Prostate gland (tissue), 2 donors: ENCODE results near the gene OVCH2. TPM values are rescaled to one million over a fixed set of nuclear protein-coding genes. Genes with fewer than 3 reads are reported as not detected.
"Not testable (repeated sequence)": the region's sequence is repeated elsewhere in the genome, so short reads cannot be mapped to it uniquely, and the experiment has no call there.

Experiments
- DNase-seq: peaks from one replicate; pipeline ENCODE4 v3.0.0-alpha.2; 2019; ENCODE audit warnings: low spot score
- H3K27ac ChIP-seq, 2 donors: fragments of 200-600 bp; sonication (generic); 2 replicates each; pipeline ENCODE4 v1.5.1; 2017 to 2019
- H3K27me3 ChIP-seq: fragments of 200-600 bp; sonication (generic); replicated peaks from 2 replicates; pipeline ENCODE4 v1.5.1; 2019; ENCODE audit not compliant: insufficient read depth
- H3K36me3 ChIP-seq, 2 donors: fragments of 200-600 bp; sonication (generic); 1 replicate in 1 of 2; 2 replicates in 1 of 2; pipeline versions ENCODE4 v1.5.1 to v1.8.1; 2017 to 2019
- H3K4me1 ChIP-seq: fragments of 200-600 bp; sonication (generic); replicated peaks from 2 replicates; pipeline ENCODE4 v1.5.1; 2019
- H3K4me3 ChIP-seq, 2 donors: fragments of 200-600 bp; sonication (generic); 2 replicates each; pipeline ENCODE4 v1.5.1; 2017 to 2019
- H3K9me3 ChIP-seq: fragments of 200-600 bp; sonication (generic); 2 replicates; pipeline ENCODE4 v1.5.1; 2017
- POLR2A ChIP-seq: fragments of 450-650 bp; IDR thresholded peaks from one replicate; pipeline ENCODE4 v1.6.1; 2016; ENCODE audit warnings: antibody characterized with exemption, mild to moderate bottlenecking
- POLR2AphosphoS5 ChIP-seq: sonication (generic); formaldehyde crosslinking; IDR thresholded peaks from one replicate; pipeline ENCODE4 v1.6.1; 2017; ENCODE audit warnings: antibody characterized with exemption
- WGBS: methylation state at CpG from one replicate; pipeline ENCODE4 v1.1.5; 2018; 5-methylcytosine and 5-hydroxymethylcytosine counted together
- intact Hi-C: fragments of 100-400 bp; cut with DNase I; formaldehyde crosslinking; loops from one replicate; pipeline ENCODE4 v1.14.2; 2022
- total RNA-seq, 2 donors: library from RNA; depleted of rRNA; stranded (reverse); fragments of >200 nt; gene quantifications; one replicate each; pipeline ENCODE4 v1.1.0, GENCODE V29; 2016
- TF ChIP-seq, protein P1 (sequence below), 4 experiments: fragments of 200-600 bp in 2 of 4; fragments of 450-650 bp in 2 of 4; sonication (generic) in 2 of 4; IDR thresholded peaks; 1 replicate in 3 of 4; 2 replicates in 1 of 4; pipeline ENCODE4 v1.5.1; 2016 to 2019; ENCODE audit warnings: antibody characterized with exemption in 4 of 4, mild to moderate bottlenecking in 2 of 4, moderate library complexity in 2 of 4

OVCH2 gene, protein sequence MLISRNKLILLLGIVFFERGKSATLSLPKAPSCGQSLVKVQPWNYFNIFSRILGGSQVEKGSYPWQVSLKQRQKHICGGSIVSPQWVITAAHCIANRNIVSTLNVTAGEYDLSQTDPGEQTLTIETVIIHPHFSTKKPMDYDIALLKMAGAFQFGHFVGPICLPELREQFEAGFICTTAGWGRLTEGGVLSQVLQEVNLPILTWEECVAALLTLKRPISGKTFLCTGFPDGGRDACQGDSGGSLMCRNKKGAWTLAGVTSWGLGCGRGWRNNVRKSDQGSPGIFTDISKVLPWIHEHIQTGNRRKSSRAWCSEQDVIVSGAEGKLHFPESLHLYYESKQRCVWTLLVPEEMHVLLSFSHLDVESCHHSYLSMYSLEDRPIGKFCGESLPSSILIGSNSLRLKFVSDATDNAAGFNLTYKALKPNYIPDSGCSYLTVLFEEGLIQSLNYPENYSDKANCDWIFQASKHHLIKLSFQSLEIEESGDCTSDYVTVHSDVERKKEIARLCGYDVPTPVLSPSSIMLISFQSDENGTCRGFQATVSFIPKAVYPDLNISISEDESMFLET
- total RNA-seq, result 1 to 10 TPM in 1 of 2 donors, not detected in 1; 1.8 TPM

DNA sequence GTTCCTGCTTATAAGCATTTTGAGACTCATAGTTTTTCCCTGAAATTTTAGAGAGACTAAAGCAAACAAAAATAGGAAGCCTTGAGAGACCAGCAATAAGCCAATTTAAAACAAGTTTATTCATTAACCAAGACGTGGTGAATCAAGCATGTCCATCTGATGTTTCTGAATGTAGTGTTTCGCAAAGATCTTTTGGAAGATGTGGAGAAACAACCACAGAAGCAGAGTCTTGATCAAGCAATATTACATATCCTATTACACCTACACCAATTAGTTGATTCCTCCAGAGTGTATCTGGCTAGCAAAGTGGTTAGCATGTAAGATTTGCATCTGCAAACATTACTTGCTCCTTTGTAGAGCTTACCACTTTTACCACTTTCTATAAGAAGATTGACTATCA, at the start of gene OVCH2:
Gene OVCH2, minus strand, starts transcription at position 101 of the 400 bp plus-strand sequence. Its CDS starts 83 bp downstream, at position 18.
- DNase-seq, result no peak
- no peak within 1 kb of the TSS for H3K4me3 ChIP-seq
- no peaks in the 10 kb centered on the region for H3K9me3 ChIP-seq
- WGBS, result 65% methylated on average over 2 of the region's 2 CpGs
- H3K27me3 ChIP-seq, result no peaks in the 10 kb centered on the region
- H3K4me1 ChIP-seq, result no peaks in the 10 kb centered on the region
- H3K36me3 ChIP-seq, result no peaks in the 10 kb centered on the region
- TF ChIP-seq POLR2AphosphoS5 (no peak), POLR2A (no peak)
- TF ChIP-seq, protein P1, sequence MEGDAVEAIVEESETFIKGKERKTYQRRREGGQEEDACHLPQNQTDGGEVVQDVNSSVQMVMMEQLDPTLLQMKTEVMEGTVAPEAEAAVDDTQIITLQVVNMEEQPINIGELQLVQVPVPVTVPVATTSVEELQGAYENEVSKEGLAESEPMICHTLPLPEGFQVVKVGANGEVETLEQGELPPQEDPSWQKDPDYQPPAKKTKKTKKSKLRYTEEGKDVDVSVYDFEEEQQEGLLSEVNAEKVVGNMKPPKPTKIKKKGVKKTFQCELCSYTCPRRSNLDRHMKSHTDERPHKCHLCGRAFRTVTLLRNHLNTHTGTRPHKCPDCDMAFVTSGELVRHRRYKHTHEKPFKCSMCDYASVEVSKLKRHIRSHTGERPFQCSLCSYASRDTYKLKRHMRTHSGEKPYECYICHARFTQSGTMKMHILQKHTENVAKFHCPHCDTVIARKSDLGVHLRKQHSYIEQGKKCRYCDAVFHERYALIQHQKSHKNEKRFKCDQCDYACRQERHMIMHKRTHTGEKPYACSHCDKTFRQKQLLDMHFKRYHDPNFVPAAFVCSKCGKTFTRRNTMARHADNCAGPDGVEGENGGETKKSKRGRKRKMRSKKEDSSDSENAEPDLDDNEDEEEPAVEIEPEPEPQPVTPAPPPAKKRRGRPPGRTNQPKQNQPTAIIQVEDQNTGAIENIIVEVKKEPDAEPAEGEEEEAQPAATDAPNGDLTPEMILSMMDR (IDR thresholded peaks at IDR 0.05), result no peak
- intact Hi-C loops, result no loop called here
- no peak within 1 kb of the TSS for H3K27ac ChIP-seq

DNA sequence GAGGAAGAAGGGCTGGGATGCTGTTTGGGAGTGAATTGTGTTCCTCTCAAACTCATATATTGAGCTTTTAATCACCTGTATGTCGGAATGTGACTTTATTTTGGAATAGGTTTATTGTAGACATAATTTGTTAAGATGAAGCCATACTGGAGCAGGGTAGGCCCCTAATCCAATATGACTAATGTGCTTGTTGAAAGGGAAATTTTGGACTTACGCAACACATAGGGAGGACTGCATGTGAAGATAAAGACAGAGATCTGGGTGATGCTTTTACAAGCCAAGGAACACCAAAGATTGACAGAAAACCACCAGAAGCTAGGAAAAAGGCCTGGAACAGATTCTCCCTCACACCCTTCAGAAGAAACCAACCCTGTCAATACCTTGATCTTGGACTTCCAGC, 43.2 kb upstream of the OVCH2 start:
- TF ChIP-seq POLR2A (no peak), POLR2AphosphoS5 (no peak)
- TF ChIP-seq, protein P1 (IDR thresholded peaks at IDR 0.05), result no peak
- no peaks in the 10 kb centered on the region for H3K4me1 ChIP-seq
- no peak overlapping the region for H3K4me3 ChIP-seq
- intact Hi-C loops, result no loop called here
- H3K27ac ChIP-seq, result no peak overlapping the region
- DNase-seq, result no peak
- H3K36me3 ChIP-seq, result no peaks in the 10 kb centered on the region
- H3K9me3 ChIP-seq, result no peaks in the 10 kb centered on the region
- WGBS, result 94% methylated on average over 2 of the region's 2 CpGs
- H3K27me3 ChIP-seq, result no peaks in the 10 kb centered on the region

DNA sequence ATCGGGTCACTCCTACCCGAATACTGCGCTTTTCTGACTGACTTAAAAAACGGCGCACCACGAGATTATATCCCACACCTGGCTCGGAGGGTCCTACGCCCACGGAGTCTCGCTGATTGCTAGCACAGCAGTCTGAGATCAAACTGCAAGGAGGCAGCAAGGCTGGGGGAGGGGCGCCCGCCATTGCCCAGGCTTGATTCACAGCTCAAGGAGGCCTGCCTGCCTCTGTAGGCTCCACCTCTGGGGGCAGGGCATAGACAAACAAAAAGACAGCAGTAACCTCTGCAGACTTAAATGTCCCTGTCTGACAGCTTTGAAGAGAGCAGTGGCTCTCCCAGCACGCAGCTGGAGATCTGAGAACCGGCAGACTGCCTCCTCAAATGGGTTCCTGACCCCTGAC, 28.5 kb upstream of the OVCH2 start:
- H3K27me3 ChIP-seq, H3K9me3 ChIP-seq, H3K36me3 ChIP-seq, intact Hi-C loops, H3K4me3 ChIP-seq, DNase-seq, H3K4me1 ChIP-seq, H3K27ac ChIP-seq: not testable (repeated sequence)
- WGBS, result 90% methylated on average over 10 of the region's 14 CpGs

DNA sequence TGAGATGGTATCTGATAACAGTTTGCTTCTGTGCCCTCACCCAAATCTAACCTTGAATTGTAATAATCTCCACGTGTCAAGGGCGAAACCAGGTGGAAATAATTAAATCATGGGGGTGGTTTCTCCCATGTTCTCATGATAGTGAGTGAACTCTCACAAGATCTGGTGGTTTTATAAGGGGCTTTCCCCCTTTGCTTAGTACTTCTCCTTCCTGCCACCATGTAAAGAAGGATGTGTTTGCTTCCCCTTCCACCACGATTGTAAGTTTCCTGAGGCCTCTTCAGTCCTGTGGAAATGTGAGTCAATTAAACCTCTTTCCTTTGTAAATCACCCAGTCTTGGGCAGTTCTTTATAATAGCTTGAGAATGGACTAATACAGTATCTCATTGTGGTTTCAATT, 8.5 kb upstream of the OVCH2 start:
- Histone ChIP-seq H3K4me3 (no peak overlapping the region), H3K4me1 (no peaks in the 10 kb centered on the region), H3K36me3 (no peaks in the 10 kb centered on the region), H3K9me3 (no peaks in the 10 kb centered on the region), H3K27ac (no peak overlapping the region), H3K27me3 (no peaks in the 10 kb centered on the region)
- whole genome bisulfite sequencing, result 62% methylated on average over 3 of the region's 3 CpGs
- intact Hi-C loops, result no loop called here
- TF ChIP-seq, protein P1 (IDR thresholded peaks at IDR 0.05), result no peak
- TF ChIP-seq POLR2AphosphoS5 (no peak), POLR2A (no peak)
- DNase-seq, result no peak

DNA sequence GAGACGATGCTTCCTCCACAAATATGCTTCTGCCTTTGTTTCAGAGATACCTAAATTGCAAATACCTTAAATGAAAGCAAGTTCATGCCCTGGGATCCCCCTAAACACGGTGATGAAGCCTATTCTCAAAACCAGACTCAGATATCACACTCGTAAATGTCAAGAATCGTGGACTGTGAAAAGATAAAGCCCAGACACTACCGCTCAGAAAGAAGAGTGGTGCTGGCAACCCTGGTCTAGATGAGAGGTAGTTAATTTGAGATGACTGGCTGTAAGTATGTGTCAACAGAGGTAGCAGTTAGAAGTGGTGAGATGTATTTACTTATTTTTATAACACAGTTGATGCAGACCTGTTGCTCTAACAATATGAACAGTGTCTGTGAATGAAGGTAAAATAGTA, 2.5 kb downstream of the OVCH2 start:
- no peaks in the 10 kb centered on the region for H3K27me3 ChIP-seq
- no peak for DNase-seq
- no peaks in the 10 kb centered on the region for H3K4me1 ChIP-seq
- TF ChIP-seq, protein P1 (IDR thresholded peaks at IDR 0.05), result no peak
- TF ChIP-seq POLR2A, result no peak
- WGBS, result 34% methylated on average over 5 of the region's 5 CpGs
- H3K27ac ChIP-seq, result no peak overlapping the region
- H3K36me3 ChIP-seq, result no peaks in the 10 kb centered on the region
- H3K9me3 ChIP-seq, result no peaks in the 10 kb centered on the region
- no peak overlapping the region for H3K4me3 ChIP-seq
- intact Hi-C loops, result no loop called here
